ENCODE results near the gene GPR75. TPM values are rescaled to one million over a fixed set of nuclear protein-coding genes. Genes with fewer than 3 reads are reported as not detected.

The GPR75 gene
- total and polyA plus RNA-seq, 2 of the 13 experiments (the other 11 are each of a cell fraction or from before 2014, with no cell fraction given) = 3.3 to 4.1 TPM

GRCh38 chr2:53826587-53827397, 33.0 kb downstream of the GPR75 start (continued):
- TF ChIP-seq HNRNPUL1 (IDR thresholded peaks at IDR 0.05; ENCODE audit: low read depth, low read length) (no peak), PTBP1 (IDR thresholded peaks at IDR 0.05; ENCODE audit: low read depth, low read length, poor library complexity, severe bottlenecking) (no peak), ZNF530 (CRISPR knock-in tag; IDR thresholded peaks at IDR 0.05; ENCODE audit: low read depth) (no peak), ZNF550 (CRISPR knock-in tag; IDR thresholded peaks at IDR 0.05; ENCODE audit: borderline replicate concordance) (no peak), AHR (CRISPR knock-in tag; IDR thresholded peaks at IDR 0.05) (no peak), RERE (CRISPR knock-in tag; IDR thresholded peaks at IDR 0.05; ENCODE audit: low read depth) (peak; percentile 90), ESRRA (CRISPR knock-in tag; IDR thresholded peaks at IDR 0.05; ENCODE audit: low read depth) (peak; percentile 83), MBD4 (IDR thresholded peaks at IDR 0.05; ENCODE audit: borderline replicate concordance, low read length) (peak; percentile 91; the same call in 1 of the 2 replicates), THAP8 (CRISPR knock-in tag; IDR thresholded peaks at IDR 0.05; ENCODE audit: borderline replicate concordance) (no peak), ARNT (IDR thresholded peaks at IDR 0.05) (no peak), KDM5B (CRISPR knock-in tag; IDR thresholded peaks at IDR 0.05; ENCODE audit: borderline replicate concordance) (no peak), NCOA1 (CRISPR knock-in tag; IDR thresholded peaks at IDR 0.05) (0 out of 2 replicates have a peak, but pooled peaks have one; percentile 53), TMF1 (CRISPR knock-in tag; IDR thresholded peaks at IDR 0.05; ENCODE audit: low read depth) (no peak), ZNF205 (CRISPR knock-in tag; IDR thresholded peaks at IDR 0.05) (peak; percentile 90), EED (CRISPR knock-in tag; IDR thresholded peaks at IDR 0.05) (no peak), ZNF121 (CRISPR knock-in tag; IDR thresholded peaks at IDR 0.05) (no peak), ZNF569 (CRISPR knock-in tag; IDR thresholded peaks at IDR 0.05; ENCODE audit: borderline replicate concordance) (0 out of 2 replicates have a peak, but pooled peaks have one; percentile 73), IKZF1 (IDR thresholded peaks at IDR 0.05) (no peak), ZNF572 (CRISPR knock-in tag; IDR thresholded peaks at IDR 0.05) (no peak), SNAPC4 (CRISPR knock-in tag; IDR thresholded peaks at IDR 0.05) (peak; percentile 89)
